ENCODE data around the gene CFAP57.

- TF ChIP-seq, protein P1, sequence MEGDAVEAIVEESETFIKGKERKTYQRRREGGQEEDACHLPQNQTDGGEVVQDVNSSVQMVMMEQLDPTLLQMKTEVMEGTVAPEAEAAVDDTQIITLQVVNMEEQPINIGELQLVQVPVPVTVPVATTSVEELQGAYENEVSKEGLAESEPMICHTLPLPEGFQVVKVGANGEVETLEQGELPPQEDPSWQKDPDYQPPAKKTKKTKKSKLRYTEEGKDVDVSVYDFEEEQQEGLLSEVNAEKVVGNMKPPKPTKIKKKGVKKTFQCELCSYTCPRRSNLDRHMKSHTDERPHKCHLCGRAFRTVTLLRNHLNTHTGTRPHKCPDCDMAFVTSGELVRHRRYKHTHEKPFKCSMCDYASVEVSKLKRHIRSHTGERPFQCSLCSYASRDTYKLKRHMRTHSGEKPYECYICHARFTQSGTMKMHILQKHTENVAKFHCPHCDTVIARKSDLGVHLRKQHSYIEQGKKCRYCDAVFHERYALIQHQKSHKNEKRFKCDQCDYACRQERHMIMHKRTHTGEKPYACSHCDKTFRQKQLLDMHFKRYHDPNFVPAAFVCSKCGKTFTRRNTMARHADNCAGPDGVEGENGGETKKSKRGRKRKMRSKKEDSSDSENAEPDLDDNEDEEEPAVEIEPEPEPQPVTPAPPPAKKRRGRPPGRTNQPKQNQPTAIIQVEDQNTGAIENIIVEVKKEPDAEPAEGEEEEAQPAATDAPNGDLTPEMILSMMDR (IDR thresholded peaks at IDR 0.05), result no peak
- TF ChIP-seq POLR2A (IDR thresholded peaks at IDR 0.05), result no peak
Measured at GRCh38 chr1:43294761-43295160, 122.6 kb downstream of the CFAP57 start.

Data from Peyer's patch (tissue), 4 donors.